ENCODE measurements around the gene JHY.

DNA sequence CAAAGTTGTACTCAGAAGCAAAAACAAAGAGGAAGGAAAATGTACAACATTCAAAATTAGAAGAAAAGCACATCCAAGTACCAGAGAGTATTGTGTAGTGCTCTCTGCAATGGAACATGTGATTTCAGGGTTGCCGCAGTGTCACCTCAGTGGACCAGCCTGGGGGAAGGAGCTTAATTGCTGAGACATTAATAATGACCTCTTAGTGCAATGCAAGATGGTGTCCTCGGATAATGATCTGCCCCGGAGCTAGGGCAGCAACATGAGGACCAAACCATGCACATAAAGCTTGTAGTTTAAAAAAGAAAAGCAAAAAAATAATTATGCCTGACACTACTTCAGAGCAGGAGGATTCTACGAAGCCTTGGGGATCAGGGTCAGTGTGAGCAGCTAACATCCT lies 11.3 kb upstream of the JHY start:
- TF ChIP-seq, protein P1, sequence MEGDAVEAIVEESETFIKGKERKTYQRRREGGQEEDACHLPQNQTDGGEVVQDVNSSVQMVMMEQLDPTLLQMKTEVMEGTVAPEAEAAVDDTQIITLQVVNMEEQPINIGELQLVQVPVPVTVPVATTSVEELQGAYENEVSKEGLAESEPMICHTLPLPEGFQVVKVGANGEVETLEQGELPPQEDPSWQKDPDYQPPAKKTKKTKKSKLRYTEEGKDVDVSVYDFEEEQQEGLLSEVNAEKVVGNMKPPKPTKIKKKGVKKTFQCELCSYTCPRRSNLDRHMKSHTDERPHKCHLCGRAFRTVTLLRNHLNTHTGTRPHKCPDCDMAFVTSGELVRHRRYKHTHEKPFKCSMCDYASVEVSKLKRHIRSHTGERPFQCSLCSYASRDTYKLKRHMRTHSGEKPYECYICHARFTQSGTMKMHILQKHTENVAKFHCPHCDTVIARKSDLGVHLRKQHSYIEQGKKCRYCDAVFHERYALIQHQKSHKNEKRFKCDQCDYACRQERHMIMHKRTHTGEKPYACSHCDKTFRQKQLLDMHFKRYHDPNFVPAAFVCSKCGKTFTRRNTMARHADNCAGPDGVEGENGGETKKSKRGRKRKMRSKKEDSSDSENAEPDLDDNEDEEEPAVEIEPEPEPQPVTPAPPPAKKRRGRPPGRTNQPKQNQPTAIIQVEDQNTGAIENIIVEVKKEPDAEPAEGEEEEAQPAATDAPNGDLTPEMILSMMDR (IDR thresholded peaks at IDR 0.05; ENCODE audit: insufficient read depth, low read length): no peak
- no peak for TF ChIP-seq GABPA (IDR thresholded peaks at IDR 0.05; ENCODE audit: low read depth)
- no peak for TF ChIP-seq POLR2AphosphoS5 (IDR thresholded peaks at IDR 0.05; ENCODE audit: low read depth)
- no peak for TF ChIP-seq SPI1 (IDR thresholded peaks at IDR 0.05; ENCODE audit: borderline replicate concordance, low read depth)

All from HL-60 (cell line).